C4-2B (cell line): ENCODE measurements around the gene TRAPPC12.

Experiments used
- ZFX ChIP-seq: fragments of 450-650 bp; IDR thresholded peaks from 2 replicates; pipeline ENCODE4 v1.6.1; 2017
- TF ChIP-seq, protein P1 (sequence below): fragments of 450-650 bp; conservative IDR thresholded peaks from 2 replicates; pipeline ENCODE4 v1.5.1; 2017; ENCODE audit warnings: mild to moderate bottlenecking

DNA sequence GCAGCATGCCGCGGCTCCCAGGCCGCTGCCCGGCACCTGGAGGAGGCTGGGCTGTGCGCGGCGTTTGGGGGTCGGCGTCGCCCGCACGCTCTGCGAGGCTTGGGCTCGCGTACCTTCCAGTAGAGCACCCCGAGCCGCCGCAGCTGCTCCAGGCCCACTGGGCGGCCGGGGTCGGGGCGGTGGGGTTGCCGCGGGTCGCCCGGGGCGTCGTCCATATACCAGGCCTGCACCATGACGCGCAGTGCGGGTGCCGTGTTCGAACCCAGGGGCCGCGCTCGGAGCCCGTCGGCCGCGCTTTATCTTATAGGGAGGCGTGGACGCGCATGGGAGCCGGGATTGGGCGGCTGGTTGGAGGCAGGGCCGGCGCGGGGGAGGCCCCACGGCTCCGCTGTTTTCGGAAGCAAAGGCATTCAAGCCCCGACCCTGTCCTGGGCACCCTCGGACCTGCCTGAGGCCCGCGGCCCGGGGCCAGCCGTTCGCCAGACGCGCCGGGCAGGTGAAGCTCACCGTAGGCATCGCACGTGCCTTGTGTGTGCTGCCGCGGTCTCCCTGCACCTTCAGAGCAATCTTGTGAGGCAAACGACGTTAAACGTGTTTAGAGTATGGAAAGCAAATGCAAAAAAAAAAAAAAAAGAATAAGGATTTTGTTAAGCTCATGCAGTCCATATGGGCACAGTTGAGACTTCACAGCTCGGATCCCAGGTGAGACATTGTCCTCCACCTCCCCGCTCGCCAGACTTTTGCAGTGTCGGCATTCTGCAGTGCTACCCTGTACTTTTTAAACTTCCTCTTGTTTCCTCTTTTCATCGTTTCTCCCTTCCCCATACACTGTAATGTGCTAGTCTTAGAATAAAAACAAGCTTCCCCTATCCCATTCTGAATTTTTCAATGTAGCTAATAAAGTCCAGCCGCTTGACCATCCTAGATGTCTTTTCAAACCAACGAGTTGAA is 140.0 kb downstream of the TRAPPC12 start, which contains the start of gene ADI1:
- TF ChIP-seq, protein P1, sequence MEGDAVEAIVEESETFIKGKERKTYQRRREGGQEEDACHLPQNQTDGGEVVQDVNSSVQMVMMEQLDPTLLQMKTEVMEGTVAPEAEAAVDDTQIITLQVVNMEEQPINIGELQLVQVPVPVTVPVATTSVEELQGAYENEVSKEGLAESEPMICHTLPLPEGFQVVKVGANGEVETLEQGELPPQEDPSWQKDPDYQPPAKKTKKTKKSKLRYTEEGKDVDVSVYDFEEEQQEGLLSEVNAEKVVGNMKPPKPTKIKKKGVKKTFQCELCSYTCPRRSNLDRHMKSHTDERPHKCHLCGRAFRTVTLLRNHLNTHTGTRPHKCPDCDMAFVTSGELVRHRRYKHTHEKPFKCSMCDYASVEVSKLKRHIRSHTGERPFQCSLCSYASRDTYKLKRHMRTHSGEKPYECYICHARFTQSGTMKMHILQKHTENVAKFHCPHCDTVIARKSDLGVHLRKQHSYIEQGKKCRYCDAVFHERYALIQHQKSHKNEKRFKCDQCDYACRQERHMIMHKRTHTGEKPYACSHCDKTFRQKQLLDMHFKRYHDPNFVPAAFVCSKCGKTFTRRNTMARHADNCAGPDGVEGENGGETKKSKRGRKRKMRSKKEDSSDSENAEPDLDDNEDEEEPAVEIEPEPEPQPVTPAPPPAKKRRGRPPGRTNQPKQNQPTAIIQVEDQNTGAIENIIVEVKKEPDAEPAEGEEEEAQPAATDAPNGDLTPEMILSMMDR = no peak
- peak; percentile 72 for TF ChIP-seq ZFX
